GM23338 (cell line): Measurements from ENCODE around the gene SH3BGR.

Experiments
- CTCF ChIP-seq, 2 experiments: fragments of 200-600 bp in 1 of 2; sonication (generic) in 1 of 2; conservative IDR thresholded peaks; 2 replicates each; pipeline versions ENCODE4 v1.5.1 to v1.6.1; 2016 to 2017; ENCODE audit warnings: antibody characterized with exemption in 2 of 2, low read depth in 2 of 2, mild to moderate bottlenecking in 2 of 2, moderate library complexity in 1 of 2
- ETS1 ChIP-seq: IDR thresholded peaks from 2 replicates; pipeline ENCODE4 v1.6.1; 2016; ENCODE audit warnings: antibody characterized with exemption
- EZH2 ChIP-seq: fragments of 200-600 bp; sonication (generic); IDR thresholded peaks from one replicate; pipeline ENCODE4 v1.8.0; 2017; ENCODE audit warnings: antibody characterized with exemption, mild to moderate bottlenecking, low read depth; ENCODE audit not compliant: unreplicated experiment
- NANOG ChIP-seq: IDR thresholded peaks from 2 replicates; pipeline ENCODE4 v1.6.1; 2016; ENCODE audit warnings: antibody characterized with exemption, borderline replicate concordance
- POLR2AphosphoS5 ChIP-seq: IDR thresholded peaks from 2 replicates; pipeline ENCODE4 v1.6.1; 2016; ENCODE audit warnings: antibody characterized with exemption, low read depth
- REST ChIP-seq: IDR thresholded peaks from one replicate; pipeline ENCODE4 v1.6.1; 2018; ENCODE audit warnings: antibody characterized with exemption; ENCODE audit not compliant: unreplicated experiment
- ZNF331 ChIP-seq: fragments of 250-450 bp; sonication (Bioruptor Pico); IDR thresholded peaks from 2 replicates; pipeline ENCODE4 v1.5.0; 2020; ENCODE audit warnings: low read depth, mild to moderate bottlenecking, moderate library complexity

DNA sequence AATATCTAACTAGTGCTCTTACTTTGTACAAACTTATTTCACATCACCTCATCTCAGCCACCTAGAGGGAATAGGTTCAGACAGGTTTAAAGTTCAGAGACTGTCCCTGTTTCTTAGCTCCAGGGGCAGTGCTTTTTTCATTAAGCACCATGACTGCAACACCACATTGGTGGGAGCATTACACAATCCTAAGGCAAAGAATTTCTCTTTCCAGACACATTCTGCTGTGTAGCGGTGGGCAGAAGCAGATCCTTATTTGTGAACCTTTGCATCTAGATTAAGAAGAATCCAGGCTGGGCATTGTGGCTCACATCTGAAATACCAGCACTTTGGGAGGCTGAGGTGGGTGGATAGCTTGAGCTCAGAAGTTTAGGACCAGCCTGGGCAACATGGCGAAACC is 22.3 kb upstream of the SH3BGR start:
- TF ChIP-seq NANOG = no peak
- no peak for TF ChIP-seq CTCF (conservative IDR thresholded peaks at IDR 0.05; ENCODE audit: low read depth in 2 of 2)
- TF ChIP-seq POLR2AphosphoS5 = no peak
- TF ChIP-seq ETS1 = no peak
- no peak for TF ChIP-seq REST
- no peak for TF ChIP-seq ZNF331 (CRISPR knock-in tag)
- TF ChIP-seq EZH2 = no peak
